ENCODE results near the gene ROBO2.

The ROBO2 gene

GRCh38 chr3:77571971-77572715, 532.2 kb downstream of the ROBO2 start:
- DNase-seq (ENCODE audit: low spot score): no peak

GRCh38 chr3:77577264-77577663, 537.4 kb downstream of the ROBO2 start:
- DNase-seq (ENCODE audit: low spot score): no peak

- no peak for DNase-seq (ENCODE audit: low spot score)
Measured at GRCh38 chr3:77586216-77586615, 546.3 kb downstream of the ROBO2 start.

GRCh38 chr3:77588863-77589262, 549.0 kb downstream of the ROBO2 start:
- DNase-seq (ENCODE audit: low spot score): no peak

- DNase-seq (ENCODE audit: low spot score): no peak
Measured at GRCh38 chr3:77590191-77590590, 550.3 kb downstream of the ROBO2 start.

GRCh38 chr3:77595371-77595870, 555.5 kb downstream of the ROBO2 start:
- no peak for DNase-seq (ENCODE audit: low spot score)

- no peak for DNase-seq (ENCODE audit: low spot score)
Measured at GRCh38 chr3:77599948-77600347, 560.0 kb downstream of the ROBO2 start.

GRCh38 chr3:77601823-77602415, 562.0 kb downstream of the ROBO2 start:
- DNase-seq (ENCODE audit: low spot score): no peak

- DNase-seq (ENCODE audit: low spot score): no peak
Measured at GRCh38 chr3:77602722-77603121, 562.8 kb downstream of the ROBO2 start.

GRCh38 chr3:77605308-77605707, 565.4 kb downstream of the ROBO2 start:
- DNase-seq (ENCODE audit: low spot score): no peak

GRCh38 chr3:77605865-77606264, 566.0 kb downstream of the ROBO2 start:
- no peak for DNase-seq (ENCODE audit: low spot score)

GRCh38 chr3:77606372-77606771, 566.5 kb downstream of the ROBO2 start:
- DNase-seq (ENCODE audit: low spot score): no peak

- no peak for DNase-seq (ENCODE audit: low spot score)
Measured at GRCh38 chr3:77618686-77619085, 578.8 kb downstream of the ROBO2 start.

GRCh38 chr3:77620009-77620408, 580.1 kb downstream of the ROBO2 start:
- DNase-seq (ENCODE audit: low spot score): no peak

GRCh38 chr3:77623500-77623899, 583.6 kb downstream of the ROBO2 start:
- DNase-seq (ENCODE audit: low spot score): no peak

- no peak for DNase-seq (ENCODE audit: low spot score)
Measured at GRCh38 chr3:77626157-77626556, 586.3 kb downstream of the ROBO2 start.

- DNase-seq (ENCODE audit: low spot score): no peak
Measured at GRCh38 chr3:77648214-77648613, 608.3 kb downstream of the ROBO2 start.

- no peak for DNase-seq (ENCODE audit: low spot score)
Measured at GRCh38 chr3:77648664-77649063, 608.8 kb downstream of the ROBO2 start.

- no peak for DNase-seq (ENCODE audit: low spot score)
Measured at GRCh38 chr3:77652624-77653023, 612.7 kb downstream of the ROBO2 start.

GRCh38 chr3:77655396-77655795, 615.5 kb downstream of the ROBO2 start:
- no peak for DNase-seq (ENCODE audit: low spot score)

- DNase-seq (ENCODE audit: low spot score): no peak
Measured at GRCh38 chr3:77660718-77661117, 620.8 kb downstream of the ROBO2 start.

- DNase-seq (ENCODE audit: low spot score): no peak
Measured at GRCh38 chr3:77667901-77668300, 628.0 kb downstream of the ROBO2 start.

- DNase-seq (ENCODE audit: low spot score): no peak
Measured at GRCh38 chr3:77668376-77668775, 628.5 kb downstream of the ROBO2 start.

- DNase-seq (ENCODE audit: low spot score): no peak
Measured at GRCh38 chr3:77672016-77672415, 632.1 kb downstream of the ROBO2 start.
